Endothelial cell of umbilical vein (primary cell): ENCODE measurements around the gene TMEM140. TPM values are rescaled to one million over a fixed set of nuclear protein-coding genes. Genes with fewer than 3 reads are reported as not detected.
A peak's percentile ranks its signal among the peaks of the same experiment; 100 is the strongest.

Experiments used
- BruUV-seq: library from RNA; stranded (reverse); fragments of 400-500 nt; replicated peaks from 2 replicates; lab custom pipeline; 2021; lab: Mats Ljungman, UMichigan
- CTCF ChIA-PET: fragments of 300-600, 350-600 bp; sonication (Branson Sonifier 250); formaldehyde crosslinking; loops from one replicate; lab custom pipeline; 2021; ENCODE audit warnings: antibody characterized with exemption, inconsistent platforms; lab: Charles Lee
- POLR2A ChIA-PET: fragments of 300-600, 350-600 bp; sonication (Branson Sonifier 250); formaldehyde crosslinking; loops from one replicate; lab custom pipeline; 2021; ENCODE audit warnings: antibody characterized with exemption, inconsistent platforms; lab: Charles Lee
- DNase-seq: peaks from one replicate; pipeline ENCODE4 v3.0.0-alpha.2; 2011; ENCODE audit warnings: low read depth, low spot score
- FAIRE-seq: peaks from 2 replicates; lab custom pipeline; 2011; peaks lifted over from hg19 to GRCh38; lab: Jason Lieb, UNC
- H2AFZ ChIP-seq: 2 replicates; pipeline ENCODE4 v1.6.0; 2012; ENCODE audit warnings: low read depth, low read length, control low read depth, inconsistent platforms
- H3K27ac ChIP-seq: 2 replicates; pipeline ENCODE4 v1.5.1; 2011; ENCODE audit warnings: low read depth, mild to moderate bottlenecking, control low read depth, low read length, moderate library complexity; ENCODE audit not compliant: insufficient read depth
- H3K27me3 ChIP-seq, 2 experiments: 2 replicates each; pipeline versions ENCODE4 v1.6.0 to v1.6.1; 2011; ENCODE audit warnings: low read length in 2 of 2, mixed read lengths in 1 of 2; ENCODE audit not compliant: control insufficient read depth in 2 of 2, insufficient read depth in 2 of 2
- H3K36me3 ChIP-seq, 2 experiments: 2 replicates in 1 of 2; 3 replicates in 1 of 2; pipeline ENCODE4 v1.5.1; 2011; ENCODE audit warnings: low read length in 2 of 2, mild to moderate bottlenecking in 1 of 2, moderate library complexity in 1 of 2; ENCODE audit not compliant: control insufficient read depth in 2 of 2, insufficient read depth in 2 of 2; ENCODE audit errors: extremely low read depth in 1 of 2
- H3K4me1 ChIP-seq: 3 replicates; pipeline ENCODE4 v1.5.1; 2011; ENCODE audit warnings: mild to moderate bottlenecking, low read length; ENCODE audit not compliant: control insufficient read depth, insufficient read depth; ENCODE audit errors: extremely low read depth
- H3K4me2 ChIP-seq: 2 replicates; pipeline ENCODE4 v1.6.1; 2011; ENCODE audit warnings: low read length, control low read depth, mixed read lengths; ENCODE audit not compliant: insufficient read depth
- H3K4me3 ChIP-seq, 3 experiments: fragments of 200-600 bp in 1 of 3; sonication (generic), shearing (Covaris generic) in 1 of 3; replicated peaks in 1 of 3; 2 replicates each; pipeline ENCODE4 v1.5.1; 2011 to 2016; ENCODE audit warnings: control low read depth in 3 of 3, low read length in 3 of 3, mild to moderate bottlenecking in 2 of 3, inconsistent platforms in 1 of 3, low read depth in 1 of 3, moderate library complexity in 1 of 3; ENCODE audit not compliant: insufficient read depth in 1 of 3
- H3K79me2 ChIP-seq: 2 replicates; pipeline ENCODE4 v1.6.0; 2012; ENCODE audit warnings: low read length, inconsistent platforms; ENCODE audit not compliant: control insufficient read depth, insufficient read depth
- H3K9ac ChIP-seq: replicated peaks from 2 replicates; pipeline ENCODE3; 2011; ENCODE audit warnings: low read length, control low read depth; ENCODE audit not compliant: insufficient read depth; ENCODE audit errors: extremely low read depth
- H3K9me1 ChIP-seq: replicated peaks from 3 replicates; pipeline ENCODE4 v1.6.0; 2011; ENCODE audit warnings: mild to moderate bottlenecking, low read length; ENCODE audit not compliant: control insufficient read depth, insufficient read depth; ENCODE audit errors: extremely low read depth
- H3K9me3 ChIP-seq: replicated peaks from 2 replicates; pipeline ENCODE4 v1.5.1; 2012; ENCODE audit warnings: low read length, inconsistent platforms; ENCODE audit not compliant: control insufficient read depth, insufficient read depth
- H4K20me1 ChIP-seq: replicated peaks from 2 replicates; pipeline ENCODE3; 2011; ENCODE audit warnings: mild to moderate bottlenecking, low read length; ENCODE audit not compliant: control insufficient read depth, insufficient read depth; ENCODE audit errors: extremely low read depth
- CTCF ChIP-seq, 2 donors: IDR thresholded peaks; 1 replicate in 1 of 2; 2 replicates in 1 of 2; pipeline ENCODE4 v1.5.1; 2011; ENCODE audit warnings: low read length in 2 of 2, mild to moderate bottlenecking in 2 of 2, moderate library complexity in 2 of 2, control low read depth in 1 of 2, inconsistent platforms in 1 of 2, low read depth in 1 of 2; ENCODE audit not compliant: insufficient read depth in 1 of 2; ENCODE audit errors: extremely low read depth in 1 of 2
- EZH2 ChIP-seq: IDR thresholded peaks from 2 replicates; pipeline ENCODE4 v1.6.1; 2012; ENCODE audit warnings: borderline replicate concordance, low read depth, mild to moderate bottlenecking, moderate library complexity, low read length, inconsistent platforms; ENCODE audit not compliant: severe bottlenecking
- FOS ChIP-seq: IDR thresholded peaks from 2 replicates; pipeline ENCODE4 v1.6.1; 2011; ENCODE audit warnings: mild to moderate bottlenecking, low read length, moderate library complexity, borderline replicate concordance; ENCODE audit not compliant: insufficient read depth
- GATA2 ChIP-seq: IDR thresholded peaks from 2 replicates; pipeline ENCODE4 v1.7.0; 2011; ENCODE audit warnings: low read depth, mild to moderate bottlenecking, moderate library complexity, mixed read lengths, low read length; ENCODE audit not compliant: insufficient read length, insufficient read depth
- JUN ChIP-seq: IDR thresholded peaks from 2 replicates; pipeline ENCODE4 v1.6.1; 2011; ENCODE audit warnings: borderline replicate concordance, low read depth; ENCODE audit not compliant: insufficient read length, insufficient read depth
- MAX ChIP-seq: IDR thresholded peaks from 2 replicates; pipeline ENCODE4 v1.6.1; 2011; ENCODE audit not compliant: insufficient read depth, insufficient read length
- MYC ChIP-seq: IDR thresholded peaks from one replicate; pipeline ENCODE4 v1.6.1; 2011; ENCODE audit warnings: mild to moderate bottlenecking, low read depth, low read length
- POLR2A ChIP-seq: IDR thresholded peaks from 2 replicates; pipeline ENCODE4 v1.6.1; 2012; ENCODE audit warnings: low read depth, mild to moderate bottlenecking, control low read depth, low read length
- POLR2AphosphoS5 ChIP-seq: IDR thresholded peaks from 2 replicates; pipeline ENCODE4 v1.6.1; 2012; ENCODE audit warnings: low read depth, mild to moderate bottlenecking, control low read depth, low read length, moderate library complexity; ENCODE audit not compliant: insufficient read depth
- dilution Hi-C: fragments of 300-500 bp; cut with MboI; formaldehyde crosslinking; loops from one replicate; pipeline ENCODE4 v1.15.0; 2019; ENCODE audit warnings: low sequenced_read_pairs; ENCODE audit not compliant: extremely low pct_ligation_motif_present
- intact Hi-C: fragments of 100-400 bp; cut with micrococcal nuclease; formaldehyde crosslinking; loops from one replicate; pipeline ENCODE4 v1.10.0; 2022
- polyA plus RNA-seq, 4 experiments: library from polyadenylated mRNA; depleted of rRNA in 3 of 4; stranded (reverse) in 3 of 4; unstranded in 1 of 4; fragments of >200 nt; gene quantifications; 2 replicates each; pipeline versions ENCODE4 v1.2.1 to v1.2.3, GENCODE V29; 2011 to 2012; ENCODE audit warnings: missing spikeins in 1 of 4
- total RNA-seq: library from RNA; stranded (reverse); gene quantifications from 2 replicates; pipeline ENCODE4 v1.2.3, GENCODE V29; 2021

TMEM140 gene
- total and polyA plus RNA-seq, 2 donors (not counting 3 experiments of a cell fraction or from before 2014, with no cell fraction given): 17.9 to 26.5 TPM

- intact Hi-C loops: loop anchor here (1.0 to 10.0 kb wide), 5 partner anchors 9 to 465 kb away; partner anchors contain the start of gene AGBL3
- dilution Hi-C loops: no loop called here
- H4K20me1 ChIP-seq: no peaks in the 10 kb centered on the region
- H3K9me3 ChIP-seq: no peaks in the 10 kb centered on the region
- peak overlapping the region; percentile 75 for H3K4me2 ChIP-seq
- peak overlapping the region; percentile 68 for H3K27ac ChIP-seq
- no TSS peak for BruUV-seq
- H3K36me3 ChIP-seq: no peaks in the 10 kb centered on the region
- no peak overlapping the region for H2AFZ ChIP-seq
- peak overlapping the region in 1 of 3 experiments; percentile 23 for H3K4me3 ChIP-seq
- H3K9ac ChIP-seq: peak overlapping the region; percentile 12
- TF ChIP-seq CTCF (IDR thresholded peaks at IDR 0.05; ENCODE audit: extremely low read depth in 1 of 2, insufficient read depth in 1 of 2, low read depth in 1 of 2, low read length in 2 of 2): no peak
- TF ChIP-seq MAX: no peak
- peak; percentile 87 for TF ChIP-seq POLR2AphosphoS5
- TF ChIP-seq JUN: peak; percentile 98
- peak; percentile 83 for TF ChIP-seq GATA2
- peak; percentile 83 for TF ChIP-seq FOS
- no peak for TF ChIP-seq EZH2
- TF ChIP-seq POLR2A: peak; percentile 16
- no peak for TF ChIP-seq MYC
- ChIA-PET CTCF (interaction anchor here (1.0 to 2.8 kb wide), 10 partner anchors 9 to 470 kb away, joined by 3 to 22 read pairs (median 4); partner anchors contain the start of genes AGBL3, CYREN and TMEM140), POLR2A (interaction anchor here (0.7 to 1.9 kb wide), 5 partner anchors 9 to 16 kb away, joined by 3 to 7 read pairs (median 4); partner anchors contain the start of genes CYREN and TMEM140)
- no peaks in the 10 kb centered on the region for H3K9me1 ChIP-seq
- DNase-seq: peak; percentile 95
- H3K79me2 ChIP-seq: no peaks in the 10 kb centered on the region
- H3K4me1 ChIP-seq: peaks cover 33% of the 10 kb centered on the region
- no peaks in the 10 kb centered on the region for H3K27me3 ChIP-seq
- FAIRE-seq: peak; percentile 97
These were observed 12.4 kb downstream of the TMEM140 start for GRCh38 chr7:135160098-135160857.
